ENCODE results near the gene TCP1. TPM values are rescaled to one million over a fixed set of nuclear protein-coding genes. Genes with fewer than 3 reads are reported as not detected.

TCP1 gene
- 100 to 1,000 TPM in 2 of 4 donors, 10 to 100 TPM in 2; 67.8 to 215 (median 89.8) TPM for polyA plus RNA-seq
- long read RNA-seq, donor 1, transcript TCP1-201 (12 exons, 2,499 nt) = major isoform, 79 of 135 reads
- long read RNA-seq, donor 1, partial matches to known transcripts = 45 of 135 reads
- long read RNA-seq, donor 1, other reads (novel, unspliced or antisense) = 8 of 135 reads
- long read RNA-seq, donor 2, transcript TCP1-201 (12 exons, 2,499 nt) = major isoform, 20 of 82 reads
- long read RNA-seq, donor 2, partial matches to known transcripts = 34 of 82 reads
- long read RNA-seq, donor 2, other reads (novel, unspliced or antisense) = 28 of 82 reads
- long read RNA-seq, donor 3, transcript TCP1-201 (12 exons, 2,499 nt) = major isoform, 18 of 96 reads
- long read RNA-seq, donor 3, partial matches to known transcripts = 76 of 96 reads
- long read RNA-seq, donor 3, other reads (novel, unspliced or antisense) = 0 of 96 reads
- long read RNA-seq, donor 4, partial matches to known transcripts = 0 of 1 reads
- long read RNA-seq, donor 4, other reads (novel, unspliced or antisense) = 0 of 1 reads
- long read RNA-seq, donor 5, partial matches to known transcripts = 5 of 9 reads
- long read RNA-seq, donor 5, other reads (novel, unspliced or antisense) = 0 of 9 reads
- long read RNA-seq, donor 6, transcript TCP1-201 (12 exons, 2,499 nt) = major isoform, 24 of 44 reads
- long read RNA-seq, donor 6, partial matches to known transcripts = 18 of 44 reads
- long read RNA-seq, donor 6, other reads (novel, unspliced or antisense) = 0 of 44 reads
- long read RNA-seq, donor 7, transcript TCP1-201 (12 exons, 2,499 nt) = major isoform, 47 of 81 reads
- long read RNA-seq, donor 7, partial matches to known transcripts = 26 of 81 reads
- long read RNA-seq, donor 7, other reads (novel, unspliced or antisense) = 7 of 81 reads
- long read RNA-seq, donor 8, transcript TCP1-201 (12 exons, 2,499 nt) = major isoform, 5 of 5 reads
- long read RNA-seq, donor 8, partial matches to known transcripts = 0 of 5 reads
- long read RNA-seq, donor 8, other reads (novel, unspliced or antisense) = 0 of 5 reads
- long read RNA-seq, donor 9, partial matches to known transcripts = 0 of 4 reads
- long read RNA-seq, donor 9, other reads (novel, unspliced or antisense) = 0 of 4 reads
- long read RNA-seq, donor 10, transcript TCP1-201 (12 exons, 2,499 nt) = major isoform, 43 of 119 reads
- long read RNA-seq, donor 10, partial matches to known transcripts = 75 of 119 reads
- long read RNA-seq, donor 10, other reads (novel, unspliced or antisense) = 0 of 119 reads

DNA sequence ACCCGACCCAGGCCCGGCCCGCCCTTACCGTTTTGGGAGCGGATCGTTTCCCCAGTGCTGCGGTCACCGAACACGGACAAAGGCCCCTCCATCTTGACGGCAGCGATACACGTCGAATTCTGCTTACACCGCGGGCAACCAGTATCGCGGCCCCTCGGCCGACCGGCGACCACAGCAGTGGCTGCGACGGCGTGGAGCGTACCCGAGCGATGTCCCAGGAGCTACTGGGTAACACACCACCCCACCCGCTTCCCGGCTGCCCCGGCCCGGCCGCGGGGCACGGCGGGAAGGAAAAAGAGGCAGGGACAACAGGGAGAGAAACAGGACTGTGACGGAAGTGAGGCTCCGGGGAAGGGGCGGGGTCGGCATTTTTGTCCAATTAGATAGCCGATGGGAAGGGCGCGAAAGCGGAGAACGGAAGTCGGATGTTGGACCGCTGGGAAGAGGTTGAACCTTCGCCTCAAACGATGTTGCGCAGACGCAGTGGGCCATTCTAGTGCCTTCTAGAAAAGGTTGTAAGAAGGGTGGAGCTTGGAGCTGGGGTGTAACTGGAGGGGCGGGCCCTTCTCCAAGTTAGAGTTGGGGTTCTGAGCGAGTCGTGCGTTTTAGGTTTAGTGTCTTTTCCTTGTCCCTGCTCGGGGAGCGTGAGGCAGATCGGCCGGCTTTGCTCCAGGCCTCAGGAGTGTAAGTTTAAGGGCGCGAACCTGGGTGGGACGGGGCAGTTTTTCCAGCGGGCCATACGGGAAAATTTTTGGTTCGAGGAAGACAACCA, at the start of gene TCP1:
Gene TCP1, minus strand, starts transcription at position 226 of the 772 bp plus-strand sequence. Its CDS starts 134 bp downstream, at position 92.
- peak within 1 kb of the TSS; percentile 90 to 98 (median 97) for H3K27ac ChIP-seq (ENCODE audit: low read depth in 1 of 3, low read length in 2 of 3)
- WGBS, 3 donors = 0 to 1% (median 0%) methylated on average over 64 of the region's 64 CpGs
- DNase-seq = peak; percentile 100
- peaks cover 0 to 17% (median 10%) of the 10 kb centered on the region in 3 donors for H3K4me1 ChIP-seq (ENCODE audit: control insufficient read depth in 3 of 3, insufficient read depth in 2 of 3, low read depth in 1 of 3, low read length in 2 of 3)
- FAIRE-seq = peak; percentile 51
- peak within 1 kb of the TSS; percentile 84 to 93 (median 91) for H3K4me3 ChIP-seq (ENCODE audit: low read depth in 1 of 3, low read length in 3 of 3)
- no peaks in the 10 kb centered on the region for H3K27me3 ChIP-seq (ENCODE audit: control insufficient read depth in 3 of 3, insufficient read depth in 3 of 3, low read length in 3 of 3)
- no peaks in the 10 kb centered on the region for H3K9me3 ChIP-seq (ENCODE audit: control insufficient read depth in 2 of 2, insufficient read depth in 1 of 2, low read depth in 1 of 2, low read length in 1 of 2)
- peaks cover 4 to 24% (median 7%) of the 10 kb centered on the region in 3 donors for H3K36me3 ChIP-seq (ENCODE audit: control insufficient read depth in 3 of 3, insufficient read depth in 2 of 3, low read depth in 1 of 3, low read length in 3 of 3)

GRCh38 chr6:159838020-159838744, 48.8 kb upstream of the TCP1 start:
- Histone ChIP-seq H3K27me3 (ENCODE audit: control insufficient read depth in 3 of 3, insufficient read depth in 3 of 3, low read length in 3 of 3) (no peaks in the 10 kb centered on the region), H3K4me1 (ENCODE audit: control insufficient read depth in 3 of 3, insufficient read depth in 2 of 3, low read depth in 1 of 3, low read length in 2 of 3) (no peaks in the 10 kb centered on the region), H3K36me3 (ENCODE audit: control insufficient read depth in 3 of 3, insufficient read depth in 2 of 3, low read depth in 1 of 3, low read length in 3 of 3) (no peaks in the 10 kb centered on the region), H3K9me3 (ENCODE audit: control insufficient read depth in 2 of 2, insufficient read depth in 1 of 2, low read depth in 1 of 2, low read length in 1 of 2) (no peaks in the 10 kb centered on the region), H3K27ac (ENCODE audit: low read depth in 1 of 3, low read length in 2 of 3) (no peak overlapping the region), H3K4me3 (ENCODE audit: low read depth in 1 of 3, low read length in 3 of 3) (no peak overlapping the region)
- WGBS, 3 donors = 75 to 85% (median 84%) methylated on average over 7 of the region's 7 CpGs
- FAIRE-seq (no peak), DNase-seq (no peak)

GRCh38 chr6:159837511-159837910, 48.1 kb upstream of the TCP1 start:
- Histone ChIP-seq H3K9me3 (ENCODE audit: control insufficient read depth in 2 of 2, insufficient read depth in 1 of 2, low read depth in 1 of 2, low read length in 1 of 2) (no peaks in the 10 kb centered on the region), H3K4me1 (ENCODE audit: control insufficient read depth in 3 of 3, insufficient read depth in 2 of 3, low read depth in 1 of 3, low read length in 2 of 3) (no peaks in the 10 kb centered on the region), H3K36me3 (ENCODE audit: control insufficient read depth in 3 of 3, insufficient read depth in 2 of 3, low read depth in 1 of 3, low read length in 3 of 3) (no peaks in the 10 kb centered on the region), H3K4me3 (ENCODE audit: low read depth in 1 of 3, low read length in 3 of 3) (no peak overlapping the region), H3K27me3 (ENCODE audit: control insufficient read depth in 3 of 3, insufficient read depth in 3 of 3, low read length in 3 of 3) (no peaks in the 10 kb centered on the region), H3K27ac (ENCODE audit: low read depth in 1 of 3, low read length in 2 of 3) (no peak overlapping the region)
- no peak for FAIRE-seq
- DNase-seq = no peak
- WGBS, 3 donors = 79 to 88% (median 81%) methylated on average over 8 of the region's 8 CpGs

DNA sequence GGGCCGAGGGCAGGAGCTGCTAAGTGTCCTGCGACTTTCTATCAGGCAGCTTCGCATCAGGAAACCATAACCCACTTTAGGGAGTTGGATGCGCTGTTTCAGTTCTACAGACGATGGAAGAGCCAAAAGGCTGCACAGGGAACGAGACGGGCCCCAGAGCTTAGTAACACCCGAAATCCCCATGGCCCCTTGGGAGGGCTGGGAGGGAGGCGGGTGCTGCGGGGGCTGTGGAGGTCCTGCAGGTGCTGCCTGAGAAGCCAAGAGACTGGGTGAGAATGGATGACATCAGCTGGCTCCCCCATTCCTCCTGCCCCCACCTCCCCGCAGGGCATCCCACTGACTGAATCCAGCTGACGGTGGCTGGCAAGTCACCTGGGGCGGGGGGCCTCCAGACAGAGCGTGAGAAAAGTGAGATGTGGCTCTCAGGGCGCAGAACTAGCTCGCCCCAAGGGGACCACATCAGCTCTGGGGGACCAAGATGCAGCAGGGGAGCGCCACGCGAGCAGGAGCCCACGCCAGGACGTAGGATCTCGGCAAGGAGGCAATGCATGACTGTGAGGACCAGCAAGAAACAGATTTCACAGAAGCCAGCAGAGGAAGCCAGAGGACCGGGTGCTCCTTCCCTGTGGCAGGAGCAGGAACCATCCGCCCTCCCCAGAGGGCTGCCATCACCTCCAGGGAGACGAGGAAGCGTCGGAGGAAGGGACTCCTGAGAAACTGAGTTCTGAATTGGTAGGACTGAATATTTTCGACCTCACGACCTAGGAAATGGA, 47.5 kb upstream of the TCP1 start:
- Histone ChIP-seq H3K4me1 (ENCODE audit: control insufficient read depth in 3 of 3, insufficient read depth in 2 of 3, low read depth in 1 of 3, low read length in 2 of 3) (no peaks in the 10 kb centered on the region), H3K9me3 (ENCODE audit: control insufficient read depth in 2 of 2, insufficient read depth in 1 of 2, low read depth in 1 of 2, low read length in 1 of 2) (no peaks in the 10 kb centered on the region), H3K27ac (ENCODE audit: low read depth in 1 of 3, low read length in 2 of 3) (no peak overlapping the region), H3K36me3 (ENCODE audit: control insufficient read depth in 3 of 3, insufficient read depth in 2 of 3, low read depth in 1 of 3, low read length in 3 of 3) (no peaks in the 10 kb centered on the region), H3K27me3 (ENCODE audit: control insufficient read depth in 3 of 3, insufficient read depth in 3 of 3, low read length in 3 of 3) (no peaks in the 10 kb centered on the region), H3K4me3 (ENCODE audit: low read depth in 1 of 3, low read length in 3 of 3) (no peak overlapping the region)
- WGBS, 3 donors = 86 to 91% (median 87%) methylated on average over 29 of the region's 29 CpGs
- DNase-seq (no peak), FAIRE-seq (no peak)

- Histone ChIP-seq H3K36me3 (ENCODE audit: control insufficient read depth in 3 of 3, insufficient read depth in 2 of 3, low read depth in 1 of 3, low read length in 3 of 3) (no peaks in the 10 kb centered on the region), H3K27me3 (ENCODE audit: control insufficient read depth in 3 of 3, insufficient read depth in 3 of 3, low read length in 3 of 3) (no peaks in the 10 kb centered on the region), H3K27ac (ENCODE audit: low read depth in 1 of 3, low read length in 2 of 3) (no peak overlapping the region), H3K4me1 (ENCODE audit: control insufficient read depth in 3 of 3, insufficient read depth in 2 of 3, low read depth in 1 of 3, low read length in 2 of 3) (peaks cover 0 to 2% (median 0%) of the 10 kb centered on the region in 3 donors), H3K9me3 (ENCODE audit: control insufficient read depth in 2 of 2, insufficient read depth in 1 of 2, low read depth in 1 of 2, low read length in 1 of 2) (no peaks in the 10 kb centered on the region), H3K4me3 (ENCODE audit: low read depth in 1 of 3, low read length in 3 of 3) (no peak overlapping the region)
- FAIRE-seq (no peak), DNase-seq (no peak)
- 88 to 96% (median 91%) methylated on average over 4 to 5 of the region's 5 CpGs for WGBS, 3 donors
Measured at GRCh38 chr6:159833997-159834603, 44.7 kb upstream of the TCP1 start.

DNA sequence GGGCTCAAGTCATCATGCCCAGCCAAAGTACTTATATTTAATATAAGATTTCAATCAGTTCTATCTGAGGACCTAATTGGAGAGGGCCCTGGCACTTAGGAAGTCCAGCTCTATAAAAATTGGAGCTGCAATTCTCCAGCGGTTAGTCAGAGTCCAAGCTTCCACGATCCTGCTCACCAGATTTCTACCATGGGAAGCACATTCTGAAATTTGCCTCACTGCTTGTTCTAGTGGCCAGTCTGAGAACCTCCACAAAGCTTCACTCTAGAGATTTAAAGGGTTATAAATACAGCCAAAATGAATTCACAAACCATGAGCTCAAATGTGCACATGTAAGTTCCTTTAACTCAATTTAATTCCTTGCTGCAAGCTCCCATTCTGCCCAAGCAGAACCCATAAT, 44.2 kb upstream of the TCP1 start:
- H3K27me3 ChIP-seq (ENCODE audit: control insufficient read depth in 3 of 3, insufficient read depth in 3 of 3, low read length in 3 of 3) = no peaks in the 10 kb centered on the region
- no peaks in the 10 kb centered on the region for H3K36me3 ChIP-seq (ENCODE audit: control insufficient read depth in 3 of 3, insufficient read depth in 2 of 3, low read depth in 1 of 3, low read length in 3 of 3)
- no peak overlapping the region for H3K27ac ChIP-seq (ENCODE audit: low read depth in 1 of 3, low read length in 2 of 3)
- DNase-seq (no peak), FAIRE-seq (no peak)
- H3K9me3 ChIP-seq (ENCODE audit: control insufficient read depth in 2 of 2, insufficient read depth in 1 of 2, low read depth in 1 of 2, low read length in 1 of 2) = no peaks in the 10 kb centered on the region
- 78 to 84% (median 81%) methylated on average over 2 of the region's 2 CpGs for WGBS, 3 donors
- no peak overlapping the region for H3K4me3 ChIP-seq (ENCODE audit: low read depth in 1 of 3, low read length in 3 of 3)
- H3K4me1 ChIP-seq (ENCODE audit: control insufficient read depth in 3 of 3, insufficient read depth in 2 of 3, low read depth in 1 of 3, low read length in 2 of 3) = peaks cover 0 to 2% (median 0%) of the 10 kb centered on the region in 3 donors

Data from small intestine (tissue), 16 donors.